ENCODE results near the gene DUSP14.

DNA sequence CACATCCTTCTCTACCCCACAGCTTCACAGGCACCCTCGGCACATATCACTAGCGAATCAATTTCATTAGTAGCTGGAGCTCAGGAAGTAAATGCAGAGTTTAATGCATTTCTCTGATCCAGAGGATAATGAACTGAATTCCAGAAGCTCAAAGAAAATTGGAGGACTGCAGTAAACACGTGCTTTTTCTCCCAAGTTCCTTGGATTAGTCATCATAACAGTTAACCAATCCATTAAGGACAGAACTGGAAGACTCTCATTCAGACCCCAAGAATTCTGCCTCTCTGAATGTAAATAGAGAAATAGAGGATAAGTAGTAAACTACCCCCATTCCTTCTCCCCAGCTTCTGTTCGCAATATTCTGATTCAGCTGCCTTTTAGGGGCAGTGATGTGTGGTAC lies 40.7 kb downstream of the DUSP14 start:
- TF ChIP-seq, protein P1, sequence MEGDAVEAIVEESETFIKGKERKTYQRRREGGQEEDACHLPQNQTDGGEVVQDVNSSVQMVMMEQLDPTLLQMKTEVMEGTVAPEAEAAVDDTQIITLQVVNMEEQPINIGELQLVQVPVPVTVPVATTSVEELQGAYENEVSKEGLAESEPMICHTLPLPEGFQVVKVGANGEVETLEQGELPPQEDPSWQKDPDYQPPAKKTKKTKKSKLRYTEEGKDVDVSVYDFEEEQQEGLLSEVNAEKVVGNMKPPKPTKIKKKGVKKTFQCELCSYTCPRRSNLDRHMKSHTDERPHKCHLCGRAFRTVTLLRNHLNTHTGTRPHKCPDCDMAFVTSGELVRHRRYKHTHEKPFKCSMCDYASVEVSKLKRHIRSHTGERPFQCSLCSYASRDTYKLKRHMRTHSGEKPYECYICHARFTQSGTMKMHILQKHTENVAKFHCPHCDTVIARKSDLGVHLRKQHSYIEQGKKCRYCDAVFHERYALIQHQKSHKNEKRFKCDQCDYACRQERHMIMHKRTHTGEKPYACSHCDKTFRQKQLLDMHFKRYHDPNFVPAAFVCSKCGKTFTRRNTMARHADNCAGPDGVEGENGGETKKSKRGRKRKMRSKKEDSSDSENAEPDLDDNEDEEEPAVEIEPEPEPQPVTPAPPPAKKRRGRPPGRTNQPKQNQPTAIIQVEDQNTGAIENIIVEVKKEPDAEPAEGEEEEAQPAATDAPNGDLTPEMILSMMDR (IDR thresholded peaks at IDR 0.05) = no peak
- no peak for TF ChIP-seq POLR2A (IDR thresholded peaks at IDR 0.05)
- TF ChIP-seq POLR2AphosphoS5 (IDR thresholded peaks at IDR 0.05) = no peak
- TF ChIP-seq EP300 (IDR thresholded peaks at IDR 0.05) = no peak

Data from upper lobe of left lung (tissue), 4 donors.